Stimulated activated CD4-positive, alpha-beta T cell treated with anti-CD3 and anti-CD28 coated beads, Interleukin-15, amount 100 ng/mL, for 48 hours (primary cell): ENCODE results near the gene ABLIM1.
A peak's percentile ranks its signal among the peaks of the same experiment; 100 is the strongest.

Source experiments
- DNase-seq, 2 donors: peaks; one replicate each; pipeline ENCODE4 v3.0.0-alpha.2; 2020; ENCODE audit warnings: low read depth in 2 of 2

Gene ABLIM1

DNA sequence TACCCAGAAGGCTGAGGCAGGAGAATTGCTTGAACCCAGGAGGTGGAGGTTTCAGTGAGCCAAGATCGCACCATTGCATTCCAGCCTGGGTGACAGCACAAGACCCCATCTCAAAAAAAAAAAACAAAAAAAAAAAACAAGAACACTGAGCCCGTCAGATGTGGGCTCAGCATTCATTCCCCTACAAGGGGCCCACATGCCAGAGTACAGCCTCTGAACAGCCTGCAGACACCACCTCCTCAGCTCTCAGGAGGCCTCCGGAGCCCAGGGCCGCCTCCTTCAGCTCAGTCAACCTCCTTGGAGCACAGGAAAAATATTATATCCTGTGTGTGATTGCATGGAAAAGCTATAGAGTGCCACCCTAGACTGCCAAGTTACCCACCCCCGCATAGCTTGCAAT is 112.3 kb downstream of the ABLIM1 start:
- DNase-seq = no peak

DNA sequence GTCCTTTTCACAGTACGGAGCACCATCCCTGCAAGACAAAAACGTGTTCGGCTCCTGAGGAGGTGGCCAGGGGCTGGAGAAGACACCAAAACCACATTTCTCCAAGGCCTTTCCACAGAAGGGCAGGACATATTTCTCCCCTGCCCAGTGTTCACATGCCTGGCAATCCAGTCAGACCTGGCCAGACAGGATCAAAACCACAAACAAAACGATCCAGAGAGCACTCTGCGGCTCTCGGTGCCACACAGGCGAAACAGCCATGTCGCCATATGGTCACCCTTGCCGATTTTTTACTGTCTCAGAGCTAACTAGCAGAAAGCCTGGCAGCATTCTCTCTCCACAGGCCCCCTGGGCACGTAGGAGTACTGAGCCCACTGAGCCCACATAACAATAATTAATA is 113.0 kb downstream of the ABLIM1 start:
- no peak for DNase-seq

DNA sequence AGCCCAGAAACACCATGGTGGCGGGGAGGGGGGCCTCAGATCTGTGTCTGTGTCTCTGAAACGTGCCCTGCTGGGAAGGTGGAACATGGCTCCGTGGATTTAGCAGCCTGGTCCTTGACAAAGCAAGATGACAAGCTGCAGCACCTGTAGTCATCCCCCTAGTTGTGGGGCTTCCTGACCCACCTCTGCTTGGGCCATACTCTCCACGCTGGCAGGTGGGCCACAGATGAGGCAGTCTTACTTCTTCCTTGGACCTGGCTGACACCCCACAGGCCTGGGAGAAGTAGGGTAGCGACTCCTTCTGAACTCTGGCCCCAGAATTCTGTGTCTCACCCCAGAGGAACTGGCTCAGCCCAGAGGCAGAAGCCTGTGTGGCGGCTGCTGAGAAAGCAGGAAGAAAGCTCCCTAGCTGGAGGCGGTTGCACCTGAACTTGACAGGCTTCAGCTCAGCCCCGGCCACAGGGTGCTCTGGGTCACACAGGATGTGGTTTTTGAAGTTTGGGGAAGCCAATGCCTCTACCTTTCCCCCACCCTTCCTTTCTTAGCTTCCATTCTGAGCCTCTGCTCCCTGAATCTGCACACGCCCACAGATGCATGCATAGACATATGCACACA is 113.9 kb downstream of the ABLIM1 start:
- peak; percentile 51 to 62 for DNase-seq

DNA sequence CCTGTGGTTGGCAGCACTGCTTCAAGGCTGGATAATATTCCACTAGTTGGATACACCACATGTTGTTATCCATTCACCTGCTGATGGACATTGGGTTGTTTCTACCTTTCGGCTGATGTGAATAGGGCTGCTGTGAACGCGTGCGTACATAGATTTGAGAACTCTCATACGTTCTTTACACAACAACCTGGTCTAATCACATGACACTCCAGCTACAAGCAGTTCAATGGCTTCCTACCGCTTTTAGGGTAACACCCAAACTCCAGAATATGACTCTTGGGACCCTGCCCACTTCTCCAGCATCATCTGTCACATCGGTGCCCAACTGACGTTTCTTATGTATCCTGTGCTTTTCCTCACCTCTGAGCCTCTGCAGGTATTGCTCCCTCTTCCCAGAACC is 114.6 kb downstream of the ABLIM1 start:
- DNase-seq = no peak

DNA sequence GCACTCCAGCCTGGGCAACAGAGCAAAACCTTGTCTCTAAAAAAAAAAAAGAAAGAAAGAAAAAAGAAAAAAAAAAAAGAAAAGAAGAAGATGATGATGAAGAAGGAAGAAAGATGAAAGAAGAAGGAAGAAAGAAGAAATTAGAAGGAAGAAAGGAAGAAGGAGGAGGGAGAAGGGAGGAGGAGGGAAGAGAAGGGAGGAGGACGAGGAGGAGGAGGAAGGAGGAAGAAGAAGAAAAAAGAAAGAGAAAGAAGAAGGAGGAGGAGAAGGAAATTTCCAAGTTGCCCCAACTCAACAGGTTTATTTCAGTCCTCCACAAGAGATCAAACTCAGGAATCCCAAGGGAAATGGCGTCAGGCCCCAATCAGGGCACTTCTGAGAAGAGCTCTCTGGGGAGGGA is 115.7 kb downstream of the ABLIM1 start:
- DNase-seq = no peak

GRCh38 chr10:114541797-114542160 is 116.3 kb downstream of the ABLIM1 start:
- no peak for DNase-seq

- peak; percentile 57 to 70 for DNase-seq
These were observed 116.8 kb downstream of the ABLIM1 start for GRCh38 chr10:114541081-114541796.

- no peak for DNase-seq
These were observed 117.8 kb downstream of the ABLIM1 start for GRCh38 chr10:114540236-114540635.

DNA sequence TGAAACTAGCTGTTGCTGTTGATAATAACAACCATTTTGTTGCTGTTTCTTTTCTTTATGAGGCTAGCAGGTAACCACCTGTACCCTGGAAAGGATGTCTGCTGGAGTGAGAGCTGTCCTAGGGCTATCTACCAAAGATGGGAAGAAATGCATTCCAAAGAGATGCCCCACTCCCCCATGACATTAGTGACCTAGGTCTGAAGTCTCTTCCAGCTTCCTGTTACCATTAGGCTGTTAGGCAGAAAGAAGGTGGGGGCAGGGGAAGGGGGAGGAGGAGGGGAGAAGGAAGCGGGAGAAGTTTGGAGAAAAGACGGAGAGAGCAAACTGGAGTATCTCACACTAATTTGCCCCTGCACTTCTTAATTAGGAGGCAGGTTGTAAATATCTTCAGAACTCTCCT is 118.5 kb downstream of the ABLIM1 start:
- no peak for DNase-seq

GRCh38 chr10:114538181-114538906 is 119.7 kb downstream of the ABLIM1 start:
- DNase-seq = peak; percentile 36 to 37

- DNase-seq = no peak
These were observed 120.3 kb downstream of the ABLIM1 start for GRCh38 chr10:114537736-114538135.

DNA sequence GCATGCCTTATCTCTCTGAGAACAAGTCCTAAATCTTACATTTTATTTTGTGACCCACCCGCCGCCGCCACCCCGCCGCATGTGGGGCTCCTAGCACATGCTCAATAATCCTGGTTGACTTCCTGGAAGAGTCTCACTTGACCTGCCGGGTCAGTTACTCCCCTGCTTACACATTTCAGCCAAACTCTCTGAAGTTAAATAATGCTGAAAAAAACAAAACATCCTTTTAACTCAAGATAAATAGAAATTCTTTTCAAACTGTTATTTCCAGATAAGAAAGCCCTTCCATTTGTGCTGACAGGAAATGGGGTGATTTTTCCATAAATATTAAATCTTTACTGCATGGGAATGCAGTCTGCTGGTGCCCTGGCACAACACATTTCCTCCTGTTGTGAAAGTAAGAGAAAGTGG is 123.5 kb downstream of the ABLIM1 start:
- no peak for DNase-seq

GRCh38 chr10:114532226-114532625 is 125.8 kb downstream of the ABLIM1 start:
- no peak for DNase-seq

- DNase-seq = peak; percentile 84 to 85
These were observed 131.4 kb downstream of the ABLIM1 start for GRCh38 chr10:114526504-114527238.

- no peak for DNase-seq
These were observed 132.0 kb downstream of the ABLIM1 start for GRCh38 chr10:114526126-114526503.

GRCh38 chr10:114525368-114525949 is 132.6 kb downstream of the ABLIM1 start:
- DNase-seq = no peak

GRCh38 chr10:114523876-114524275 is 134.2 kb downstream of the ABLIM1 start:
- DNase-seq = no peak

GRCh38 chr10:114521255-114521654 is 136.8 kb downstream of the ABLIM1 start:
- DNase-seq = no peak

DNA sequence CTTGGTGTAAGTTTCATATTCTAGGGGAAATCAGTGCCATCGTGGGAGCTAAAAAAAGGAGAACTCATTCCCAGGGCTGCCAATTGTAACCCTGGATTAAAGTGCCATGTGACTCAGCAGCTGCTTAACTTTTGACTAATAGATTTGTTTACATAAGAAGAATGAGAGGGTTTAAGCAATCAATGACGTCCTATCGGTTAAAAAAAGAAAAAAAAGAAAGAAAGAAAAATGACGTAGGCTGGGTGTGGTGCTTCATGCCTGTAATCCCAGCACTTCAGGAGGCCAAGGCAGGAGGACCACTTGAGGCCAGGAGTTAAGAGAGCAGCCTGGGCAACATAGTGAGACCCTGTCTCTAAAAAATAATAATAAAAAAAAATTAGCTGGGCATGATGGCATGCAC is 137.6 kb downstream of the ABLIM1 start:
- DNase-seq = no peak

GRCh38 chr10:114519756-114520293 is 138.2 kb downstream of the ABLIM1 start:
- no peak for DNase-seq

GRCh38 chr10:114519306-114519669 is 138.8 kb downstream of the ABLIM1 start:
- no peak for DNase-seq
